IMR-90 (cell line): Measurements from ENCODE around the gene ARAP3.

Experiments used
- CTCF ChIP-seq: conservative IDR thresholded peaks from 2 replicates; pipeline ENCODE4 v1.5.1; 2012; ENCODE audit warnings: mild to moderate bottlenecking, low read depth, low read length, improper control_type of control experiment
- FOS ChIP-seq: fragments of 150-350 bp; IDR thresholded peaks from 2 replicates; pipeline ENCODE4 v1.6.1; 2016; ENCODE audit warnings: low read depth, low read length
- RAD21 ChIP-seq: IDR thresholded peaks from 2 replicates; pipeline ENCODE4 v1.6.1; 2012; ENCODE audit warnings: low read length, improper control_type of control experiment

GRCh38 chr5:141662028-141662427 lies 20.0 kb downstream of the ARAP3 start:
- TF ChIP-seq FOS (no peak), RAD21 (no peak), CTCF (no peak)
